Measurements from ENCODE around the gene TMEM158.

The TMEM158 gene

GRCh38 chr3:45226206-45226915 lies at the start of gene TMEM158:
Gene TMEM158 (minus strand): TSS chr3:45226287. CDS start chr3:45226027, 260 bp downstream.
- H3K4me3 ChIP-seq (ENCODE audit: low read length), result peak within 1 kb of the TSS; percentile 79
- peak; percentile 68 for DNase-seq (ENCODE audit: low read depth)
- TF ChIP-seq, protein P1, sequence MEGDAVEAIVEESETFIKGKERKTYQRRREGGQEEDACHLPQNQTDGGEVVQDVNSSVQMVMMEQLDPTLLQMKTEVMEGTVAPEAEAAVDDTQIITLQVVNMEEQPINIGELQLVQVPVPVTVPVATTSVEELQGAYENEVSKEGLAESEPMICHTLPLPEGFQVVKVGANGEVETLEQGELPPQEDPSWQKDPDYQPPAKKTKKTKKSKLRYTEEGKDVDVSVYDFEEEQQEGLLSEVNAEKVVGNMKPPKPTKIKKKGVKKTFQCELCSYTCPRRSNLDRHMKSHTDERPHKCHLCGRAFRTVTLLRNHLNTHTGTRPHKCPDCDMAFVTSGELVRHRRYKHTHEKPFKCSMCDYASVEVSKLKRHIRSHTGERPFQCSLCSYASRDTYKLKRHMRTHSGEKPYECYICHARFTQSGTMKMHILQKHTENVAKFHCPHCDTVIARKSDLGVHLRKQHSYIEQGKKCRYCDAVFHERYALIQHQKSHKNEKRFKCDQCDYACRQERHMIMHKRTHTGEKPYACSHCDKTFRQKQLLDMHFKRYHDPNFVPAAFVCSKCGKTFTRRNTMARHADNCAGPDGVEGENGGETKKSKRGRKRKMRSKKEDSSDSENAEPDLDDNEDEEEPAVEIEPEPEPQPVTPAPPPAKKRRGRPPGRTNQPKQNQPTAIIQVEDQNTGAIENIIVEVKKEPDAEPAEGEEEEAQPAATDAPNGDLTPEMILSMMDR (conservative IDR thresholded peaks at IDR 0.05; ENCODE audit: low read length), result no peak

DNA sequence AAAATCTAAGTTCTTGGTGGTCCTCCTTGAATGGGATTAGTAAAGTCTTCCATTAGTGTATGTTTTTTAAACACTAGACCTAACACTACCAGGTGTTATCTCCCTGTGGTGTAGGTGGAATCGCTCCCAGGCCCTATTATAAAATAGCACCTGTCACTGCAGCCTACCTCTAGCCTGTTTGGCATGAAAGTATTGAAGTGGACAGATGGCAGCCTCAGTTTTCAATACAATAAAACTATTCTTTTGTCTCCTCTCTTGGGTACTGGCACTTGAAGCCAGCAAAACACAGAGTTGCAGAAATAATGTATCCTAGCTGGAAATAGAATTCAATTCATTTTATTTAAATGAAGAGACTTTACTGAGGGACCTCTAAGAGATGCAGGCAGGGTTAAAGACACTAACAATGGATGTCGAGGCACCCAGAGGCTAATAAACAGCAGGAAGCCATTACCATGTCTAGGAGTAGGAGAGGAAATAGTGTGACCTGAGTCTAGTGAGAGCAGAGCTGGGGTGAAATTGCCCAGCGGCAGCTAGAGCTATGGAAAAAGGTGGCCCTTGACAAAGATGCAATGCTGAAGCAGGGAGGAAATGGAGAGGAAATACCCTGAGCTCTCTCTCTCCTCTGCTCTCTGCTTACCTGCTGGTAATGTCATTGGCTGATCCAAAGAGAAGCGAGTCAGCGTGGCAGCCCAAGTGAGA lies 49.1 kb upstream of the TMEM158 start:
- no peak for DNase-seq (ENCODE audit: low read depth)
- TF ChIP-seq, protein P1 (conservative IDR thresholded peaks at IDR 0.05; ENCODE audit: low read length), result no peak
- no peak overlapping the region for H3K4me3 ChIP-seq (ENCODE audit: low read length)

DNA sequence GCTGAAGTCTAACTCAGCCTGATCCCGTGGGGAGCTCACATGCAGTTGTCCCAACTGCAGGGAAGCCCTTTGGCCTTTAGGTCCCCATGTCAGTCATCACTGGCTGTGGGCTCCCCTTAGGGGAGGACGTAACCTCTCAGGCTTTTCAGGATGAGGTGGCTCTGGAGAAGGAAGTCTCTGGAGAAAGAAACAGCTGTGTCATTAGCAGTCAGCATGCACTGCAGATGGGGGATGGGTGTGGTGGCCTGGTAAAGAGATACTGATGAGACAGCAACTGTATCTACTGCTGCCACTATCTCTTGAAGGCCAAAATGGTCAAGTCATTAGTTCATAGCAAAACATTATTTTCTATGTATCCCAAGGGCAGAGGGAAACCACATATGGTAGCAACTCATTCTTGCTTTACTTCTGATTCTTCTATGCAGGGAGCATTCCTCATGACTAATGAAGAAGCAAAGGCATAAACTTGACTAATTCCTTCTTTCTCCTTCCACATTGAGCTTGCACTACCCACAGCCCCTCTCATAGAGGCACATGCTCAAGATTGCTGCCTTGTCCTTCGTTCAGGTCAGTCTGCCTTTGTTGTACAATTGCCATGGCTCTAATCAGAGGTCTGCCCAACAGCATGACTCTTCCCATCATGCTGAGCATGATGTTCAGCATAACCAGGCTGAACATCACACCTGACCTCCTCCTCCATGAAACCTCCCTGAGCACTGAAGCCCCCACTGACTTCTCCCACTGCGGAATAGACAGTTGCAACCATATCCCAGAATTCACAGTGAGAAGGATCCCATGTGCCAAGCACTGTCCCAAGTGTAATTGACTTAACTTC lies 47.8 kb upstream of the TMEM158 start:
- H3K4me3 ChIP-seq (ENCODE audit: low read length), result no peak overlapping the region
- TF ChIP-seq, protein P1 (conservative IDR thresholded peaks at IDR 0.05; ENCODE audit: low read length), result no peak
- DNase-seq (ENCODE audit: low read depth), result peak; percentile 49

DNA sequence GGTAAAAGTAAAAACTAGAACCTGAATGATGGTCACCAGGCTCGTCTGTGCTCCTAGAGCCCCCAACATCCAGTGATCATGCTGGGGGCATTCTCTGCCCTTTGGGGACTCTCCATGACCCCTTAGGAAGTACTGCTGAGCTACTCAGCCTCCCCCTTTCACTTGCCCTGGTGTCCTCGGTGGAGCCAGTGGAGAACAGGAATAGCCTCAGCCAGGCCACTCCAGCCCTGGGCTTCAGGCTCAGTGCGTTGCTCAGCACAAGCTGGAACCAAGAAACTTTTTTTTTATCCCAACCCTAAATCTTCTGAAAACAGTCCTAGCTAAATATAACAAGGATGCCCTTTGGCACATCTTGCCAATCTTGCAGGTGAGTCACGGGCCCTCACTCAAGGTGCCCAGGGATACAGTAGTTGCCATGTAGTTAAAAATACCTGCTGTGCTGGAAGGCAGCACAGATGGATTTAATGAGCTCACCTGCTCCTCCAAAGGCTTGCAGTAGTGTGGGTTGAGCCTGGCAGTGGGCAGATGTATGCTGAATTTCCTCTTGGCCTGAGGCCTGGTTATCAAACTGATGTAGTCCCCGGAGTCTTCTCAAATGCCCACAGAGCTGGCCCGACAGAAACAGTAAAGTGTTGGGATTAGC lies 46.9 kb upstream of the TMEM158 start:
- DNase-seq (ENCODE audit: low read depth), result no peak
- TF ChIP-seq, protein P1 (conservative IDR thresholded peaks at IDR 0.05; ENCODE audit: low read length), result no peak
- H3K4me3 ChIP-seq (ENCODE audit: low read length), result no peak overlapping the region

DNA sequence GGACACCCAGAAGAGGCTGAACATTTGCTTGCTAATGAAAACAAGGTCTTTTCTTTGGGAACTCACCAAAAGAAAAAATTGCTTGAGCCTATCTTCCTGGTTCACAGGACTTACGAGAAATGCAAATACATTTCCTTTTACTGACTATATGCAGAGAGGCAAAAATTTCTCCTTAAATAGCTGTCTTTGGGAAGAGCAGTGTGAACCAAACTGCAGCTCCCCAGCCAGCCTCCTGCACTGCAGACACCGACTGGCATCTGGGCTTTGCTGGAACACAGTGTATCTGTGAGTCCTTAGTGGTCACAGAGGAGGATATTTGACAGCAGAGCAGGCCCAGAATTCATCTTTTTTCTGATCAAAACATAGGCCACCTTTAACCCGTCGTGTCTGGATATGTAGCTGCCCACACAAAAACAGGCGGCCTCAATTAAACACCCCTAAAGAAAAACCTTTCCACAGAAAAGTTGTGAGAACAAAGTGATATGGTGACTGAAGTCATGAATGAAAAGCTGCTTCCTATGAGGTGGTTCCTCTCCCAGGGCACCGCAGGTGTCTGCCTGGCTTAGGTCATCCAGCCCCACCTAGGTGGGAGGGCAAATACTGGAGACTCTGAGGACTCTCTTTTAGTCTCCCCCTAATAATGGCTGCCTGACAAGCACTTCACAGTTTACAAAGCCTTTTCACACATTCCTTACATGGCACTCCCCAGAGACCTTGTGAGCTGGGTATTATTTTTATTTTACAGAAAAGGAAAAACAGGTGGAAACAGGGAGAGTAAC lies 46.1 kb upstream of the TMEM158 start:
- DNase-seq (ENCODE audit: low read depth), result no peak
- no peak overlapping the region for H3K4me3 ChIP-seq (ENCODE audit: low read length)
- TF ChIP-seq, protein P1 (conservative IDR thresholded peaks at IDR 0.05; ENCODE audit: low read length), result no peak

DNA sequence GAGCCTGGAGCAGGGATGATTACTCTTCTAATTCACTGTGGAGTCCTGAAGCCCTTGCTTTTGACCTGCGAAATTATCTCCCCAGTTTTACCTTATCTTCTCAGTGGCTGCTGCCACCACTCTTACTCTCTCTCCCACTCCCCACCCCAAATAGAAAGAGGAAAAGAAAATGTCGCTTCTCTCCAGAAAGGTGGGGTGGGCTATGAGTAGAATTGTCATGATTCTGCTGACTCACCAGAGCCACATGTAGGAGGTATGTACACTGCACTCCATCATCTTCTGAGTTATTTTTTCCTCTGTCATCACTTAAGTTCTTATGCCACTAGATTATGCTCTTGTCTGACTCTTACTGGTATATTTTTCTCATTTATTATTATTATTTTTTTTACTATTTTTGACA lies 43.9 kb upstream of the TMEM158 start:
- DNase-seq (ENCODE audit: low read depth), result no peak
- TF ChIP-seq, protein P1 (conservative IDR thresholded peaks at IDR 0.05; ENCODE audit: low read length), result no peak

More for the DNA sequence above, 43.9 kb upstream of the TMEM158 start:
- no peak overlapping the region for H3K4me3 ChIP-seq (ENCODE audit: low read length)
